Loucy (cell line): Measurements from ENCODE around the gene NBEA.

Source experiments
- H2AFZ ChIP-seq: fragments of 200-600 bp; sonication (generic); 2 replicates; pipeline ENCODE4 v1.6.0; 2016; ENCODE audit warnings: antibody characterized with exemption, mild to moderate bottlenecking, low read length, moderate library complexity
- H3F3A ChIP-seq: fragments of 200-600 bp; 2 replicates; pipeline ENCODE4 v1.6.0; 2016; ENCODE audit warnings: antibody characterized with exemption, low read depth, mild to moderate bottlenecking
- H3K27me3 ChIP-seq: fragments of 200-600 bp; sonication (generic); 2 replicates; pipeline ENCODE4 v1.6.1; 2014; ENCODE audit warnings: low read length, mild to moderate bottlenecking; ENCODE audit not compliant: insufficient read depth, poor library complexity, severe bottlenecking
- H3K36me3 ChIP-seq: fragments of 200-600 bp; sonication (generic); 2 replicates; pipeline ENCODE4 v1.6.1; 2016; ENCODE audit warnings: low read length; ENCODE audit not compliant: insufficient read depth
- H3K4me1 ChIP-seq: fragments of 200-600 bp; sonication (generic); 2 replicates; pipeline ENCODE4 v1.5.1; 2014; ENCODE audit warnings: low read length, mild to moderate bottlenecking; ENCODE audit not compliant: insufficient read depth, poor library complexity, severe bottlenecking
- H3K4me2 ChIP-seq: fragments of 200-600 bp; sonication (generic); 2 replicates; pipeline ENCODE4 v1.6.0; 2014; ENCODE audit warnings: antibody characterized with exemption, low read length, low read depth, mild to moderate bottlenecking; ENCODE audit not compliant: poor library complexity, severe bottlenecking
- H3K4me3 ChIP-seq: fragments of 200-600 bp; sonication (generic); 2 replicates; pipeline ENCODE4 v1.5.1; 2014; ENCODE audit warnings: low read length, mild to moderate bottlenecking, mixed read lengths; ENCODE audit not compliant: poor library complexity, severe bottlenecking
- H3K79me2 ChIP-seq: fragments of 200-600 bp; sonication (generic); 2 replicates; pipeline ENCODE4 v1.6.1; 2014; ENCODE audit warnings: low read length; ENCODE audit not compliant: insufficient read depth
- H3K9ac ChIP-seq: fragments of 200-600 bp; sonication (generic); 2 replicates; pipeline ENCODE4 v1.6.0; 2014; ENCODE audit warnings: mild to moderate bottlenecking, low read depth, low read length, moderate library complexity; ENCODE audit not compliant: poor library complexity, severe bottlenecking
- H3K9me2 ChIP-seq: fragments of 200-600 bp; sonication (generic); replicated peaks from 2 replicates; pipeline ENCODE4 v1.6.1; 2016; ENCODE audit warnings: low read depth, low read length, mixed read lengths
- H3K9me3 ChIP-seq: fragments of 200-600 bp; sonication (generic); 2 replicates; pipeline ENCODE4 v1.6.1; 2014; ENCODE audit warnings: mild to moderate bottlenecking, antibody characterized with exemption, low read length, low read depth; ENCODE audit not compliant: insufficient read depth
- H4K20me1 ChIP-seq: fragments of 200-600 bp; sonication (generic); 2 replicates; pipeline ENCODE4 v1.6.0; 2014; ENCODE audit warnings: antibody characterized with exemption, low read length, mild to moderate bottlenecking; ENCODE audit not compliant: insufficient read depth, poor library complexity, severe bottlenecking
- EZH2phosphoT487 ChIP-seq: fragments of 200-600 bp; IDR thresholded peaks from 2 replicates; pipeline ENCODE4 v1.6.1; 2018; ENCODE audit warnings: antibody characterized with exemption, mild to moderate bottlenecking, moderate library complexity, borderline replicate concordance
- TF ChIP-seq, protein P1 (sequence below): fragments of 200-600 bp; sonication (generic); conservative IDR thresholded peaks from 2 replicates; pipeline ENCODE4 v1.5.1; 2014; ENCODE audit warnings: mild to moderate bottlenecking, antibody characterized with exemption, low read length

Gene NBEA

DNA sequence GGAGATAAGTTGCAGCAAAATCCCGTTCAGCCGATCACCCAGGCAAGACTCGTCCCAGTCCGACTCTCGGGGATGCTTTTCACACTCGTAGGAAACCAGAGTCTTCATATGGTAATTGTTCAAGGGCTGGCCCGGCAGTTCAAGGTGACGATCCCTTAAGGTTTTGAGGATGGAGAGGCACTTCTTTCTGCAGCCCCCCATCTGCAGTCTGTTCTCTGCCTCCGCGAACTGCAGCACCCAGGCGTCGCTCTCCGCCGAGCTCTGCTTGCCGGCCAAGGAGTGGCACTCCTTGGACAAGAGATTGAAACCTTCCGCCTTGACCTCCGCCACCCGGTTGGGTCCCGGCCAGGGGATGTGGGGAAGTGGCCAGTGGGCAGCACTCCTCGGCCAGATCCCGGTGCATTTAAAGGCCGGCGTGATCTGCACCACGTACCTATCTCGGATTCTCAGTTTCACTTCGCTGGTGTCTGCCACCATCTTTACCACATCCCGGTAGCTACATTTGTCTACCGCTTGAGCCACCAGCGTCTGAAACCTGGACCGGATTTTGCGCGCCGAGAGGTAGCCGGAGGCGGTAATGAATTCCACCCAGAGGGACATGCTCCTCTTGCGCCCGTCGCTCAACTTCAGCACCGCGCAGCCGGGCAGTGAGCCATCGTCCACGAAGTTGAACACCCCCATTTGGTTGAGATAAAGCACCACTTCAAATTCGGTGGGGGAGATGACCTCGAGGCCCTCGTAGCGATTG is 533.3 kb downstream of the NBEA start:
- TF ChIP-seq, protein P1, sequence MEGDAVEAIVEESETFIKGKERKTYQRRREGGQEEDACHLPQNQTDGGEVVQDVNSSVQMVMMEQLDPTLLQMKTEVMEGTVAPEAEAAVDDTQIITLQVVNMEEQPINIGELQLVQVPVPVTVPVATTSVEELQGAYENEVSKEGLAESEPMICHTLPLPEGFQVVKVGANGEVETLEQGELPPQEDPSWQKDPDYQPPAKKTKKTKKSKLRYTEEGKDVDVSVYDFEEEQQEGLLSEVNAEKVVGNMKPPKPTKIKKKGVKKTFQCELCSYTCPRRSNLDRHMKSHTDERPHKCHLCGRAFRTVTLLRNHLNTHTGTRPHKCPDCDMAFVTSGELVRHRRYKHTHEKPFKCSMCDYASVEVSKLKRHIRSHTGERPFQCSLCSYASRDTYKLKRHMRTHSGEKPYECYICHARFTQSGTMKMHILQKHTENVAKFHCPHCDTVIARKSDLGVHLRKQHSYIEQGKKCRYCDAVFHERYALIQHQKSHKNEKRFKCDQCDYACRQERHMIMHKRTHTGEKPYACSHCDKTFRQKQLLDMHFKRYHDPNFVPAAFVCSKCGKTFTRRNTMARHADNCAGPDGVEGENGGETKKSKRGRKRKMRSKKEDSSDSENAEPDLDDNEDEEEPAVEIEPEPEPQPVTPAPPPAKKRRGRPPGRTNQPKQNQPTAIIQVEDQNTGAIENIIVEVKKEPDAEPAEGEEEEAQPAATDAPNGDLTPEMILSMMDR: no peak
- no peak for TF ChIP-seq EZH2phosphoT487
- Histone ChIP-seq H3K9me2 (no peaks in the 10 kb centered on the region), H3F3A (no peaks in the 10 kb centered on the region), H3K4me2 (no peak overlapping the region), H3K36me3 (no peaks in the 10 kb centered on the region), H3K4me1 (peaks cover 16% of the 10 kb centered on the region), H4K20me1 (no peaks in the 10 kb centered on the region), H3K27me3 (no peaks in the 10 kb centered on the region), H3K4me3 (no peak overlapping the region), H3K9me3 (no peaks in the 10 kb centered on the region), H2AFZ (no peak overlapping the region), H3K9ac (no peak overlapping the region), H3K79me2 (no peaks in the 10 kb centered on the region)

DNA sequence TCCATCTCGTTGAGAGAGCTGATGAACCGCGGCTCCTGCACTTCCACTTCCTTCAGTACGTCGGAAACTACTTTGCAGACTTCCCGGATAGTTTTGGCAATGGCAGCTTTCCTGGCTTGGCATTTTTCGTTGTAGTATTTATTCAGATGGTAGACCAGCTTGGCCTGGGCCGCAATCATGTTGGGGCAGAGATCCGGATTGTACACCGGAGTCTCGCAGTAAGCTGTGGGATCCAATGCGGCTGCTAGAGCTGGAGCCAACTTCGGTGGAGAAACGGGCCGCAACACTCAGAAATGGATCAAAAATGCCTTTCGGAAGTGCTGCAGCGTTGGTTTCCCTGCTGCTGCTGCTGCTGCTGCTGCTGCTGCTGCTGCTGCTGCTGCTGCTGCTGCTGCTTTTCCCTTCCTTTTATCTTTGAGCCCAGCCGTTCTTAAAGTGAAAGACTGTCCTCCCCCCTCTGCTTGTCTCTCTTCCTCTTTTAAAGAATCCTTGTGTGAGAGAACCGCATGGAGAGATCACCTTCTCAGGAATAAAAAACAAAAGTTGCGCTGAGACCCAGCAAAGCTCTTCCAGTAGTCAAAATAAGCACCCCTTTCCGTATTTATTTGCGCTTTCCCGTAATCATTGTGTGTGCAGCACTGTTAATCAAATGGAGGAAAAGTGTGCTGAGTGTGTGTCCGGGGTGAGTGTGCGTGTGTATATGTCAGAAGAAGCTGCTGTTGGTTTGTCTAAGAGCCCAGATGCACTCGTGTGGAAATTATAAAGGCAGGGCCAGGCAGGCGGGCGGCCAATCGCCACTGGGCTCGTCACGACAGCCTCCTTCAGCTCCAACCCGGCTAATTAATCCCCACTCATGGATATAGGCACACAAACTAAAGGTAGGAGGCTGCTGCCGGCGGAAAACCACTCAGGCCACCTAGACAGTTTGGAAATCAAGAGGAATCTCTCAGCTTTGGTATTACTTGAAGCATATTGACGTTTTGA is 534.2 kb downstream of the NBEA start, which contains the start of gene MAB21L1:
Gene MAB21L1 (minus strand): TSS at position 730 of the 984 bp plus-strand sequence. CDS start 551 bp downstream, at position 179.
- Histone ChIP-seq H3K36me3 (no peaks in the 10 kb centered on the region), H3F3A (no peaks in the 10 kb centered on the region), H3K27me3 (no peaks in the 10 kb centered on the region), H3K9ac (no peak within 1 kb of the TSS), H3K9me2 (no peaks in the 10 kb centered on the region), H2AFZ (no peak within 1 kb of the TSS), H3K4me1 (peaks cover 16% of the 10 kb centered on the region), H3K9me3 (no peaks in the 10 kb centered on the region), H4K20me1 (no peaks in the 10 kb centered on the region), H3K79me2 (no peaks in the 10 kb centered on the region), H3K4me2 (no peak within 1 kb of the TSS), H3K4me3 (no peak within 1 kb of the TSS)
- TF ChIP-seq, protein P1: no peak
- no peak for TF ChIP-seq EZH2phosphoT487

DNA sequence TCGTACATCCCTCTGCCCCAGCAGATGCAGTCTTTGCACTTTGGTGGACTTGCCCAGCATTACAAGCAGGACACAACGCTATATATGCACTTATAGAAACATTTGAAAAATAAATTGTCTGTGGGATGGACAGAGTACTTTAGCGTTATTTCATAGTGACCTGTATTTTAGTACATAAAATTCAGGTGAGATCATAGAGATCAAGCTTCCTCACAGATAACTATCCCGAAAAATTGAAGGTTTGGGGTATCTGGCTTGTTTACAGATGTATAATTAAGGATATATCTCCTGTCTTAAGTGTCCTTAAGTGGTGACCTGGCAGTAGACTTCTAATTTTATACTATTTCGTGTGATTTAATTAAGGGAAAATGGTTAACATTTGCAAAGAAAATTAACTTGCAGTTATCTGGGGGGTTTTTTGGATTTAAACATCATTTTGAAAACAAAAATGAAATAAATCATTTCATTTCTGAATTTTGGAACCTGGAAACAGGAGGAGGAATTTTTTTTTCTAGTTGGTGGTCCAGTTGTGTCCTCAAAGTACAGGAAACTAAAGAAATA is 535.4 kb downstream of the NBEA start:
- Histone ChIP-seq H3K27me3 (no peaks in the 10 kb centered on the region), H3K9me2 (no peaks in the 10 kb centered on the region), H3K4me3 (no peak overlapping the region), H4K20me1 (no peaks in the 10 kb centered on the region), H2AFZ (no peak overlapping the region), H3K79me2 (no peaks in the 10 kb centered on the region), H3K4me1 (peaks cover 8% of the 10 kb centered on the region), H3K9ac (no peak overlapping the region), H3F3A (no peaks in the 10 kb centered on the region), H3K36me3 (no peaks in the 10 kb centered on the region), H3K9me3 (no peaks in the 10 kb centered on the region), H3K4me2 (no peak overlapping the region)
- TF ChIP-seq, protein P1: no peak
- TF ChIP-seq EZH2phosphoT487: no peak
